Measurements from ENCODE around the gene ADARB2. TPM values are rescaled to one million over a fixed set of nuclear protein-coding genes. Genes with fewer than 3 reads are reported as not detected.

The ADARB2 gene
- total and polyA plus RNA-seq, 2 experiments from 2014 or later: 2.0 to 5.0 TPM

GRCh38 chr10:1626835-1627234, 110.5 kb downstream of the ADARB2 start:
- Histone ChIP-seq H3K4me1 (ENCODE audit: insufficient read depth) (no peaks in the 10 kb centered on the region), H3K9me2 (ENCODE audit: insufficient read depth) (no peaks in the 10 kb centered on the region), H3K36me3 (ENCODE audit: insufficient read depth) (no peaks in the 10 kb centered on the region), H3K27ac (ENCODE audit: low read depth) (no peak overlapping the region), H2AFZ (no peak overlapping the region), H3F3A (replicated peaks; ENCODE audit: low read depth) (no peaks in the 10 kb centered on the region), H3K79me2 (replicated peaks; ENCODE audit: insufficient read depth) (no peaks in the 10 kb centered on the region), H3K4me3 (no peak overlapping the region), H3K27me3 (ENCODE audit: insufficient read depth) (no peaks in the 10 kb centered on the region), H3K4me2 (no peak overlapping the region), H4K20me1 (replicated peaks; ENCODE audit: insufficient read depth) (no peaks in the 10 kb centered on the region)
- H3K4me3 Mint-ChIP-seq: no peak overlapping the region
- TF ChIP-seq CTCF (conservative IDR thresholded peaks at IDR 0.05; ENCODE audit: low read depth in 2 of 2) (no peak), POLR2AphosphoS5 (IDR thresholded peaks at IDR 0.05; ENCODE audit: low read depth) (no peak), NANOG (IDR thresholded peaks at IDR 0.05; ENCODE audit: borderline replicate concordance) (no peak), EZH2phosphoT487 (IDR thresholded peaks at IDR 0.05; ENCODE audit: unreplicated experiment) (no peak), ZNF114 (CRISPR knock-in tag; IDR thresholded peaks at IDR 0.05) (no peak), STAT1 (IDR thresholded peaks at IDR 0.05; ENCODE audit: unreplicated experiment) (no peak), ZNF331 (CRISPR knock-in tag; IDR thresholded peaks at IDR 0.05; ENCODE audit: low read depth) (no peak), ETS1 (IDR thresholded peaks at IDR 0.05) (no peak), CREB1 (CRISPR knock-in tag; IDR thresholded peaks at IDR 0.05; ENCODE audit: low read depth) (no peak), JUNB (IDR thresholded peaks at IDR 0.05; ENCODE audit: unreplicated experiment) (no peak), EZH2 (IDR thresholded peaks at IDR 0.05; ENCODE audit: low read depth, unreplicated experiment) (no peak)
- TF ChIP-seq, protein P1, sequence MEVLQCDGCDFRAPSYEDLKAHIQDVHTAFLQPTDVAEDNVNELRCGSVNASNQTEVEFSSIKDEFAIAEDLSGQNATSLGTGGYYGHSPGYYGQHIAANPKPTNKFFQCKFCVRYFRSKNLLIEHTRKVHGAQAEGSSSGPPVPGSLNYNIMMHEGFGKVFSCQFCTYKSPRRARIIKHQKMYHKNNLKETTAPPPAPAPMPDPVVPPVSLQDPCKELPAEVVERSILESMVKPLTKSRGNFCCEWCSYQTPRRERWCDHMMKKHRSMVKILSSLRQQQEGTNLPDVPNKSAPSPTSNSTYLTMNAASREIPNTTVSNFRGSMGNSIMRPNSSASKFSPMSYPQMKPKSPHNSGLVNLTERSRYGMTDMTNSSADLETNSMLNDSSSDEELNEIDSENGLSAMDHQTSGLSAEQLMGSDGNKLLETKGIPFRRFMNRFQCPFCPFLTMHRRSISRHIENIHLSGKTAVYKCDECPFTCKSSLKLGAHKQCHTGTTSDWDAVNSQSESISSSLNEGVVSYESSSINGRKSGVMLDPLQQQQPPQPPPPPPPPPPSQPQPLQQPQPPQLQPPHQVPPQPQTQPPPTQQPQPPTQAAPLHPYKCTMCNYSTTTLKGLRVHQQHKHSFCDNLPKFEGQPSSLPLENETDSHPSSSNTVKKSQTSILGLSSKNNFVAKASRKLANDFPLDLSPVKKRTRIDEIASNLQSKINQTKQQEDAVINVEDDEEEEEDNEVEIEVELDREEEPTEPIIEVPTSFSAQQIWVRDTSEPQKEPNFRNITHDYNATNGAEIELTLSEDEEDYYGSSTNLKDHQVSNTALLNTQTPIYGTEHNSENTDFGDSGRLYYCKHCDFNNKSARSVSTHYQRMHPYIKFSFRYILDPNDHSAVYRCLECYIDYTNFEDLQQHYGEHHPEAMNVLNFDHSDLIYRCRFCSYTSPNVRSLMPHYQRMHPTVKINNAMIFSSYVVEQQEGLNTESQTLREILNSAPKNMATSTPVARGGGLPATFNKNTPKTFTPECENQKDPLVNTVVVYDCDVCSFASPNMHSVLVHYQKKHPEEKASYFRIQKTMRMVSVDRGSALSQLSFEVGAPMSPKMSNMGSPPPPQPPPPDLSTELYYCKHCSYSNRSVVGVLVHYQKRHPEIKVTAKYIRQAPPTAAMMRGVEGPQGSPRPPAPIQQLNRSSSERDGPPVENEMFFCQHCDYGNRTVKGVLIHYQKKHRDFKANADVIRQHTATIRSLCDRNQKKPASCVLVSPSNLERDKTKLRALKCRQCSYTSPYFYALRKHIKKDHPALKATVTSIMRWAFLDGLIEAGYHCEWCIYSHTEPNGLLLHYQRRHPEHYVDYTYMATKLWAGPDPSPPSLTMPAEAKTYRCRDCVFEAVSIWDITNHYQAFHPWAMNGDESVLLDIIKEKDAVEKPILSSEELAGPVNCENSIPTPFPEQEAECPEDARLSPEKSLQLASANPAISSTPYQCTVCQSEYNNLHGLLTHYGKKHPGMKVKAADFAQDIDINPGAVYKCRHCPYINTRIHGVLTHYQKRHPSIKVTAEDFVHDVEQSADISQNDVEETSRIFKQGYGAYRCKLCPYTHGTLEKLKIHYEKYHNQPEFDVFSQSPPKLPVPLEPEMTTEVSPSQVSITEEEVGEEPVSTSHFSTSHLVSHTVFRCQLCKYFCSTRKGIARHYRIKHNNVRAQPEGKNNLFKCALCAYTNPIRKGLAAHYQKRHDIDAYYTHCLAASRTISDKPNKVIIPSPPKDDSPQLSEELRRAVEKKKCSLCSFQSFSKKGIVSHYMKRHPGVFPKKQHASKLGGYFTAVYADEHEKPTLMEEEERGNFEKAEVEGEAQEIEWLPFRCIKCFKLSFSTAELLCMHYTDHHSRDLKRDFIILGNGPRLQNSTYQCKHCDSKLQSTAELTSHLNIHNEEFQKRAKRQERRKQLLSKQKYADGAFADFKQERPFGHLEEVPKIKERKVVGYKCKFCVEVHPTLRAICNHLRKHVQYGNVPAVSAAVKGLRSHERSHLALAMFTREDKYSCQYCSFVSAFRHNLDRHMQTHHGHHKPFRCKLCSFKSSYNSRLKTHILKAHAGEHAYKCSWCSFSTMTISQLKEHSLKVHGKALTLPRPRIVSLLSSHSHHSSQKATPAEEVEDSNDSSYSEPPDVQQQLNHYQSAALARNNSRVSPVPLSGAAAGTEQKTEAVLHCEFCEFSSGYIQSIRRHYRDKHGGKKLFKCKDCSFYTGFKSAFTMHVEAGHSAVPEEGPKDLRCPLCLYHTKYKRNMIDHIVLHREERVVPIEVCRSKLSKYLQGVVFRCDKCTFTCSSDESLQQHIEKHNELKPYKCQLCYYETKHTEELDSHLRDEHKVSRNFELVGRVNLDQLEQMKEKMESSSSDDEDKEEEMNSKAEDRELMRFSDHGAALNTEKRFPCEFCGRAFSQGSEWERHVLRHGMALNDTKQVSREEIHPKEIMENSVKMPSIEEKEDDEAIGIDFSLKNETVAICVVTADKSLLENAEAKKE (CRISPR knock-in tag; IDR thresholded peaks at IDR 0.05): no peak
- TF ChIP-seq, protein P2, sequence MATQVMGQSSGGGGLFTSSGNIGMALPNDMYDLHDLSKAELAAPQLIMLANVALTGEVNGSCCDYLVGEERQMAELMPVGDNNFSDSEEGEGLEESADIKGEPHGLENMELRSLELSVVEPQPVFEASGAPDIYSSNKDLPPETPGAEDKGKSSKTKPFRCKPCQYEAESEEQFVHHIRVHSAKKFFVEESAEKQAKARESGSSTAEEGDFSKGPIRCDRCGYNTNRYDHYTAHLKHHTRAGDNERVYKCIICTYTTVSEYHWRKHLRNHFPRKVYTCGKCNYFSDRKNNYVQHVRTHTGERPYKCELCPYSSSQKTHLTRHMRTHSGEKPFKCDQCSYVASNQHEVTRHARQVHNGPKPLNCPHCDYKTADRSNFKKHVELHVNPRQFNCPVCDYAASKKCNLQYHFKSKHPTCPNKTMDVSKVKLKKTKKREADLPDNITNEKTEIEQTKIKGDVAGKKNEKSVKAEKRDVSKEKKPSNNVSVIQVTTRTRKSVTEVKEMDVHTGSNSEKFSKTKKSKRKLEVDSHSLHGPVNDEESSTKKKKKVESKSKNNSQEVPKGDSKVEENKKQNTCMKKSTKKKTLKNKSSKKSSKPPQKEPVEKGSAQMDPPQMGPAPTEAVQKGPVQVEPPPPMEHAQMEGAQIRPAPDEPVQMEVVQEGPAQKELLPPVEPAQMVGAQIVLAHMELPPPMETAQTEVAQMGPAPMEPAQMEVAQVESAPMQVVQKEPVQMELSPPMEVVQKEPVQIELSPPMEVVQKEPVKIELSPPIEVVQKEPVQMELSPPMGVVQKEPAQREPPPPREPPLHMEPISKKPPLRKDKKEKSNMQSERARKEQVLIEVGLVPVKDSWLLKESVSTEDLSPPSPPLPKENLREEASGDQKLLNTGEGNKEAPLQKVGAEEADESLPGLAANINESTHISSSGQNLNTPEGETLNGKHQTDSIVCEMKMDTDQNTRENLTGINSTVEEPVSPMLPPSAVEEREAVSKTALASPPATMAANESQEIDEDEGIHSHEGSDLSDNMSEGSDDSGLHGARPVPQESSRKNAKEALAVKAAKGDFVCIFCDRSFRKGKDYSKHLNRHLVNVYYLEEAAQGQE (IDR thresholded peaks at IDR 0.05; ENCODE audit: unreplicated experiment): no peak
- H3K27me3 Mint-ChIP-seq (ENCODE audit: insufficient read depth, low read depth, poor library complexity): peaks cover 5% of the 10 kb centered on the region
- no peak for ATAC-seq
- no peak for DNase-seq (ENCODE audit: low spot score)
- no peaks in the 10 kb centered on the region for H3K9me3 Mint-ChIP-seq
- peaks cover 2% of the 10 kb centered on the region; the same call in 1 of the 3 replicates for H3K36me3 Mint-ChIP-seq (ENCODE audit: low read depth)
- peaks cover 14% of the 10 kb centered on the region for H3K4me1 Mint-ChIP-seq
- no peak overlapping the region for H3K27ac Mint-ChIP-seq
